ENCODE results near the gene NPAS3. TPM values are rescaled to one million over a fixed set of nuclear protein-coding genes. Genes with fewer than 3 reads are reported as not detected.

NPAS3 gene
- total RNA-seq, 1 donor from 2014 or later = 2.5 TPM

GRCh38 chr14:33528655-33529054, 590.0 kb downstream of the NPAS3 start:
- Histone ChIP-seq H3K4me1 (peaks cover 5% of the 10 kb centered on the region), H3K4me3 (no peak overlapping the region), H3K27ac (replicated peaks) (no peak overlapping the region), H3K27me3 (ENCODE audit: low read depth) (no peaks in the 10 kb centered on the region), H3K9me3 (replicated peaks) (no peaks in the 10 kb centered on the region), H3K36me3 (no peaks in the 10 kb centered on the region)
- DNase-seq = no peak
- no peak for TF ChIP-seq CTCF (IDR thresholded peaks at IDR 0.05; ENCODE audit: borderline replicate concordance)
- intact Hi-C loops (cut with micrococcal nuclease) = no loop called here

- DNase-seq = no peak
- H3K4me3 ChIP-seq = no peak overlapping the region
- H3K9me3 ChIP-seq (replicated peaks) = no peaks in the 10 kb centered on the region
- no peaks in the 10 kb centered on the region for H3K27me3 ChIP-seq (ENCODE audit: low read depth)
- H3K36me3 ChIP-seq = no peaks in the 10 kb centered on the region
- no peak for TF ChIP-seq CTCF (IDR thresholded peaks at IDR 0.05; ENCODE audit: borderline replicate concordance)
- no peak overlapping the region for H3K27ac ChIP-seq (replicated peaks)
- intact Hi-C loops (cut with micrococcal nuclease) = no loop called here
- H3K4me1 ChIP-seq = peaks cover 5% of the 10 kb centered on the region
Measured at GRCh38 chr14:33529787-33530757, 591.4 kb downstream of the NPAS3 start.

- no peaks in the 10 kb centered on the region for H3K36me3 ChIP-seq
- no peaks in the 10 kb centered on the region for H3K9me3 ChIP-seq (replicated peaks)
- H3K27me3 ChIP-seq (ENCODE audit: low read depth) = no peaks in the 10 kb centered on the region
- H3K27ac ChIP-seq (replicated peaks) = peak overlapping the region; percentile 34
- H3K4me3 ChIP-seq = no peak overlapping the region
- no peak for TF ChIP-seq CTCF (IDR thresholded peaks at IDR 0.05; ENCODE audit: borderline replicate concordance)
- intact Hi-C loops (cut with micrococcal nuclease) = no loop called here
- DNase-seq = no peak
- H3K4me1 ChIP-seq = peaks cover 5% of the 10 kb centered on the region
Measured at GRCh38 chr14:33532553-33532952, 593.9 kb downstream of the NPAS3 start.

- Histone ChIP-seq H3K4me1 (peaks cover 5% of the 10 kb centered on the region), H3K27ac (replicated peaks) (no peak overlapping the region), H3K27me3 (ENCODE audit: low read depth) (no peaks in the 10 kb centered on the region), H3K4me3 (no peak overlapping the region), H3K9me3 (replicated peaks) (no peaks in the 10 kb centered on the region), H3K36me3 (no peaks in the 10 kb centered on the region)
- intact Hi-C loops (cut with micrococcal nuclease) = no loop called here
- DNase-seq = no peak
- no peak for TF ChIP-seq CTCF (IDR thresholded peaks at IDR 0.05; ENCODE audit: borderline replicate concordance)
Measured at GRCh38 chr14:33534104-33534503, 595.4 kb downstream of the NPAS3 start.

GRCh38 chr14:33534632-33535031, 596.0 kb downstream of the NPAS3 start:
- Histone ChIP-seq H3K27me3 (ENCODE audit: low read depth) (no peaks in the 10 kb centered on the region), H3K4me1 (peaks cover 5% of the 10 kb centered on the region), H3K36me3 (no peaks in the 10 kb centered on the region), H3K4me3 (no peak overlapping the region), H3K27ac (replicated peaks) (no peak overlapping the region), H3K9me3 (replicated peaks) (no peaks in the 10 kb centered on the region)
- intact Hi-C loops (cut with micrococcal nuclease) = no loop called here
- TF ChIP-seq CTCF (IDR thresholded peaks at IDR 0.05; ENCODE audit: borderline replicate concordance) = no peak
- no peak for DNase-seq
